HUES48 (cell line): ENCODE results near the gene LRRC72.

Experiments
- H3K27ac ChIP-seq: one replicate; pipeline ENCODE4 v1.7.0; 2013; ENCODE audit warnings: low read depth, low read length, inconsistent platforms
- H3K27me3 ChIP-seq: 2 replicates; pipeline ENCODE4 v1.6.1; 2013; ENCODE audit warnings: mild to moderate bottlenecking, low read length; ENCODE audit not compliant: control insufficient read depth, insufficient read depth
- H3K36me3 ChIP-seq: 2 replicates; pipeline ENCODE4 v1.6.1; 2013; ENCODE audit warnings: low read length; ENCODE audit not compliant: control insufficient read depth, insufficient read depth
- H3K4me1 ChIP-seq: 2 replicates; pipeline ENCODE4 v1.6.1; 2013; ENCODE audit warnings: mild to moderate bottlenecking, low read length; ENCODE audit not compliant: control insufficient read depth, insufficient read depth
- H3K4me3 ChIP-seq: 2 replicates; pipeline ENCODE4 v1.5.1; 2013; ENCODE audit warnings: mild to moderate bottlenecking, low read depth, low read length
- H3K9ac ChIP-seq: 2 replicates; pipeline ENCODE4 v1.6.1; 2013; ENCODE audit warnings: mild to moderate bottlenecking, low read depth, low read length, moderate library complexity
- H3K9me3 ChIP-seq: 2 replicates; pipeline ENCODE4 v1.6.1; 2013; ENCODE audit warnings: low read length; ENCODE audit not compliant: control insufficient read depth, insufficient read depth

The LRRC72 gene

GRCh38 chr7:16579216-16579615 lies 52.6 kb downstream of the LRRC72 start:
- Histone ChIP-seq H3K9me3 (no peaks in the 10 kb centered on the region), H3K36me3 (no peaks in the 10 kb centered on the region), H3K27ac (no peak overlapping the region), H3K27me3 (no peaks in the 10 kb centered on the region), H3K4me1 (no peaks in the 10 kb centered on the region), H3K4me3 (no peak overlapping the region), H3K9ac (no peak overlapping the region)

DNA sequence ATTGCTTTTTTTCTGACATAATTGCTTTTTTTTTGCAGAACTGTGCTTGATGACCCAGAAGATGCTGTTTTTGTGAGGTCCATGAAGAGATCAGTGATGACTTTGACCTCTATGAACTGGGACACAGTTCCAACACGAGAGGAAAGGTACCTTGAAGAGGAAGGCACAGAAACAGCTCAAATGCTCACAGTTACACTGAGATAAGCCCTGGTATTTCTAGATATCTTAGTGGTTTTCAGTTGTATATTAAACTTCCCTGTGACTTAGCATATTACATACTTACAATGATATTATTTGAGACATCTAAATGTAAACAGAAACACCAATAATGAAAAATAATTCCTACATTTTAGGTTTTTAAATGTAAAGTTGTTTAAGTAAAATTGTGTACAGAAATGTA lies 54.7 kb downstream of the LRRC72 start:
- Histone ChIP-seq H3K9ac (no peak overlapping the region), H3K9me3 (no peaks in the 10 kb centered on the region), H3K36me3 (no peaks in the 10 kb centered on the region), H3K27ac (no peak overlapping the region), H3K27me3 (no peaks in the 10 kb centered on the region), H3K4me3 (no peak overlapping the region), H3K4me1 (no peaks in the 10 kb centered on the region)

GRCh38 chr7:16583834-16584233 lies 57.2 kb downstream of the LRRC72 start:
- H3K4me1 ChIP-seq = 0 out of 2 replicates have a peak, but pooled peaks cover 5% of the 10 kb centered on the region
- H3K27me3 ChIP-seq = no peaks in the 10 kb centered on the region
- no peak overlapping the region for H3K27ac ChIP-seq
- no peaks in the 10 kb centered on the region for H3K9me3 ChIP-seq
- H3K9ac ChIP-seq = no peak overlapping the region
- H3K4me3 ChIP-seq = no peak overlapping the region
- H3K36me3 ChIP-seq = no peaks in the 10 kb centered on the region

DNA sequence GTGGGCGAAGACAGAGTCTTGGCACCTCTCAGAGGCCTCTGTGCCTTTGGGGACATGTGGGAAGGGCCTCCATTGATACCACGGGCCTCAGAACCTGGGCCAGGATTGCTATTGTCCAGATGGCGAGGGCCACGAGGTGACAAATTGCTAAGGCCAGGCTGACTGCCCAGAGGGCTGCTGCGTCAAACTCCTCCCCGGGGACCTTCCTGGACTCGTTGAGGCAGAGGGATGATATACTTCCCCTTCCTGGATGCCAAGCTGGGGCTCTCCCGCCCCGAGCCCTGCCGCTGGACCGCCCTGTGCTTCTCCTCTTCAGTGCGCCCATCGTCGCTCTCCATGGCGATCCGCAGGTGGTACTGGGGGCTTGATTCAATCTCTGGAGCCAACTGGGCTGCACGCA lies 58.9 kb downstream of the LRRC72 start:
- H3K9me3 ChIP-seq = no peaks in the 10 kb centered on the region

GRCh38 chr7:16586081-16586874 lies 59.7 kb downstream of the LRRC72 start:
- 0 out of 2 replicates have a peak, but pooled peaks cover 5% of the 10 kb centered on the region for H3K4me1 ChIP-seq
- H3K9me3 ChIP-seq = no peaks in the 10 kb centered on the region
- H3K9ac ChIP-seq = no peak overlapping the region

More for the DNA sequence above, 58.9 kb downstream of the LRRC72 start:
- Histone ChIP-seq H3K27me3 (no peaks in the 10 kb centered on the region), H3K27ac (no peak overlapping the region), H3K4me1 (0 out of 2 replicates have a peak, but pooled peaks cover 5% of the 10 kb centered on the region), H3K36me3 (no peaks in the 10 kb centered on the region), H3K9ac (no peak overlapping the region), H3K4me3 (no peak overlapping the region)

DNA sequence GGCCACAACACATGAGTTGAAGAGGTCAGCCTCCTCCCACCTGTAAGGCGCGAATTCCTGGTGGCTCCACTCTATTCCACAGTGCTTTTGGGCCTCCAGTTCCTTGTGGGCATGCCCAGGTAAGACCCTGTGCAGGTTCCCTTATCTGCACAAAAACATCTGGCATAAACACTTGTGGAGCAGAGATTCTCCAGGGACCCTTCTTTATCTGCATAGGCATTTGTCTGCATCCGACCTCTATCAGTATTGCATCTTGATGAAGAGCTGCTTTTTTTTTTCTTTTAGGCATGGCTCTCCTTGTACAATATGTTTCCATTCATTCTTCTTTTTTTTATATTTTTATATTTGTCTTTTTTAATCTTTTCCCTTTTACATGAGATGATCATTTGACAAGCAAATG lies 60.5 kb downstream of the LRRC72 start:
- no peak overlapping the region for H3K27ac ChIP-seq
- no peaks in the 10 kb centered on the region for H3K27me3 ChIP-seq

More at GRCh38 chr7:16586081-16586874, 59.7 kb downstream of the LRRC72 start:
- no peaks in the 10 kb centered on the region for H3K27me3 ChIP-seq
- no peak overlapping the region for H3K4me3 ChIP-seq
- H3K27ac ChIP-seq = no peak overlapping the region
- H3K36me3 ChIP-seq = no peaks in the 10 kb centered on the region

GRCh38 chr7:16587790-16588189 lies 61.2 kb downstream of the LRRC72 start:
- Histone ChIP-seq H3K4me3 (no peak overlapping the region), H3K9ac (no peak overlapping the region), H3K36me3 (no peaks in the 10 kb centered on the region), H3K27ac (no peak overlapping the region), H3K27me3 (no peaks in the 10 kb centered on the region), H3K4me1 (0 out of 2 replicates have a peak, but pooled peaks cover 5% of the 10 kb centered on the region), H3K9me3 (no peaks in the 10 kb centered on the region)

More for the DNA sequence above, 60.5 kb downstream of the LRRC72 start:
- H3K9me3 ChIP-seq = no peaks in the 10 kb centered on the region
- no peak overlapping the region for H3K4me3 ChIP-seq
- H3K36me3 ChIP-seq = no peaks in the 10 kb centered on the region
- no peak overlapping the region for H3K9ac ChIP-seq
- H3K4me1 ChIP-seq = 0 out of 2 replicates have a peak, but pooled peaks cover 5% of the 10 kb centered on the region

GRCh38 chr7:16589881-16590280 lies 63.3 kb downstream of the LRRC72 start:
- Histone ChIP-seq H3K27ac (no peak overlapping the region), H3K9ac (no peak overlapping the region), H3K9me3 (no peaks in the 10 kb centered on the region), H3K27me3 (no peaks in the 10 kb centered on the region), H3K4me1 (0 out of 2 replicates have a peak, but pooled peaks cover 5% of the 10 kb centered on the region), H3K4me3 (no peak overlapping the region), H3K36me3 (no peaks in the 10 kb centered on the region)

DNA sequence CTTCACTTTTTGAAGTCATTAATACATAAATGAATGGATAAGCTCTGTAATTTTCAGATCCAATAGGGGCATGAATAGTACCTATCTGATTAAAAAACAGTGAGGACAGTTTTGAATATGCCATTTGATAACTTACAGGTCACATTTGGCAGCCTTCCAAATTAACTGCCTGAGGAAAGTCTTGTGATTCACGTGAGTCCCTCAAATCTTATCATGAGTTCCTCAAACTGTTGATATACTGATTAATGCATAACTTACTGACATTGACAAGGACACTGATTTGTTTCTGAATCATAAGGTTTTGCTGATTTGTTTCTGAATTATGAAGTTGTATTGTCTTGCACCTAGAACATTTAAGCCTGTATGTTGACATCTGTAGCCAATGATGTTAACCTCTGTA lies 63.8 kb downstream of the LRRC72 start:
- no peak overlapping the region for H3K9ac ChIP-seq
- 0 out of 2 replicates have a peak, but pooled peaks cover 5% of the 10 kb centered on the region for H3K4me1 ChIP-seq
- no peak overlapping the region for H3K4me3 ChIP-seq
- H3K36me3 ChIP-seq = no peaks in the 10 kb centered on the region
- H3K27me3 ChIP-seq = no peaks in the 10 kb centered on the region
- H3K27ac ChIP-seq = no peak overlapping the region
- H3K9me3 ChIP-seq = no peaks in the 10 kb centered on the region

DNA sequence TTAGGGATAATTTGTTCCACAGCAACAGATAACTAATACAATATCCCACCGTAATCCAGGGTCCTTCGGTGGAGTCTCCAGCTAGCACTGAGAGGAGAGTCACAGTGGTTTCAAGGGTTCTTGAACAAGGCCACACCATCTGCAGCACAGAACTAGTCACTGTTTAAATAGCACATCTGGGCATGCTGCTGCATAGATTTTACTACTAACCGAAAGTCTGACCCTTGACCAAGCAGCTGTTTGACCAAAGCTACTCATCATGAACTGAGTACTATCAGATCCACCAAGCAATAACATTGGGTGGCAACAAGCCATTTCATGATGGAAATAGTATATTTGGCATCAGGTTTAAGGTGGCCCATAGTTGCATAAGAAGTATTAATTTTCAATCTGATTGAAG lies 65.8 kb downstream of the LRRC72 start:
- H3K9me3 ChIP-seq = no peaks in the 10 kb centered on the region
- no peak overlapping the region for H3K4me3 ChIP-seq
- 0 out of 2 replicates have a peak, but pooled peaks cover 5% of the 10 kb centered on the region for H3K4me1 ChIP-seq
- no peak overlapping the region for H3K27ac ChIP-seq
- no peak overlapping the region for H3K9ac ChIP-seq
- no peaks in the 10 kb centered on the region for H3K27me3 ChIP-seq
- no peaks in the 10 kb centered on the region for H3K36me3 ChIP-seq

DNA sequence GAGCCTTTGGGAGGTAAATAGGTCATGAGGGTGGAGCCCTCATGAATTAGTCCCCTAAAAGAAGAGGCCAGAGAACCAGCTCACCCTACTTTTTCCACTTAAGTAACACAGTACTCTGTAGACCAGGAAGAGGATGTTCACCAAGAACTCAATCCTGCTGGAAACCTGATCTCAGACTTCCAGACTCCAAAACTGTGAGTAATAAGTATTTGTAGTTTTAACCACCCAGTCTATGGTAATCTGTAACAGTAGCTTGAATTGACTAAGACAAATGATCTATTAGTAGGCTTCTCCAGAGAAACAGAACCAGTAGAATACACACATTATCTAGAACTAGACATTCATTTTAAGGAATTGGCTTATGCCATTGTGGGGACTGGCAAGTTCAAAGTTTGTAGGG lies 67.4 kb downstream of the LRRC72 start:
- Histone ChIP-seq H3K4me1 (peaks cover 10% of the 10 kb centered on the region; the same call in 1 of the 2 replicates), H3K4me3 (no peak overlapping the region), H3K27ac (no peak overlapping the region), H3K27me3 (no peaks in the 10 kb centered on the region), H3K9me3 (no peaks in the 10 kb centered on the region), H3K9ac (no peak overlapping the region), H3K36me3 (no peaks in the 10 kb centered on the region)
